HG03571 (cell line): ENCODE results near the gene SGTB.

Experiments used
- ATAC-seq: cut with Tn5 transposase; IDR thresholded peaks from one replicate; pipeline ENCODE4 v1.9.1; 2021; ENCODE audit not compliant: unreplicated experiment

Gene SGTB

DNA sequence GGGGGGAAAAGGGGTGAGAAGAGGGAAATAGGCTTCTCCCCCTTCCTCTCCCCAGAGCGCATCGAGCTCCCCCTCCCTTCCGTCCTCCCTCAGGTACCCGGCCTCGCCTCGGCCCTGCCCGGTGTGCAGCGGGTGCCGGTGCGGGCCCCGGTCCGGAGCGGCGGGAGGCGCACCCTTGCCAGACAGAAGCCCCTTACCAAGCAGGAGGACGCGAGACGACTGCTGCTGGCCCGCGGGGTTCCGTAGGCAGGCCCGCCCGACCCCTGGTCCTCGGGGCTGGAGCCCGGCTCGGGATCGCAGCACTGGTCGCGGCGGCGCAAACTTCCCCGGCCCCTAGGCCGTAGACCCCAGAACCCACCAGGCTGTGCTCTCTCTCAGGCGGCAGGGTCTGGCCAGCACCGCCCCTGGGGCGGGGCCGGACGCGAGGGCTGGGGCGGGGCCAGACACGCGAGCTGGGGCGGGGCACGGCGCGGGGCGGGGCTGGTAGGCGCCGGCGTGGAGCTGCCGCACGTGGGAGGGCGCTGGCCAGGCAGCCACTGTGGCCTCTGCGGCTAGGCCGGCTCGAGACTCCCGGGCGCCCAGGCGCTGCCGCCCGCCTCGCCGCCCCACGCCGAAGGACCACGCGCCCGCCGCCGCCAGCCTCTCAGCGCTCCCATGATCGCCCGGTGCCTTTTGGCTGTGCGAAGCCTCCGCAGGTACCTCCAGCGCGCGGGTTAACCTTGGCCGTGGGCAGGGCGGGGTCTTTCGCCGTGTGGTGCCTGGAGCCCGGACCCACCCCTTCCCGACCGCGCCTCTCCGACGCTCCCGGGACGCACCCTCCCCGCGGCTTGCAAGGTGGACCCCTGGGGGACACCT is at the start of gene SGTB, which contains the start of gene NLN:
Gene SGTB (minus strand): TSS at position 390 of the 855 bp plus-strand sequence. CDS start 1,302 bp downstream, outside the sequence.
Gene NLN (plus strand): TSS at position 486 of the 855 bp plus-strand sequence. CDS start 169 bp downstream, at position 655.
- ATAC-seq: peak; percentile 92

DNA sequence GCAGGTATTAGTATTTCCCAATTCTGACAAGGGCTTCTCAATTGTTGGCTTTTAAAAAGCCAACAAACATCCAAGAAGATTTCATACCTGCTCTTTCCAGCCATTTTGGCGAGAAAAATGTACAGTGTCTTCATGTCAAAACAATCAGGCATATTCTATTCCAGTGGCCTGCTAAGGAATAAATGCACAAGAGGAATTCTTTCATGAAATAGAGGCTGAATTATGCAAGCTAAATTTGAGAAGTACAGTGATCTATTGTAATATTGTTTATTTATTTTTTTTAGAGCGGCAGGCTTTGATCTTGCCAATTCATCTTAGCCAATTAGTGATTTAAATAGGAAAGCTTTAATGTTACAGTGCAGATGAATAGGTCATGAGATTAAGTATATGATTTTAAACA is 49.4 kb upstream of the SGTB start:
- no peak for ATAC-seq

DNA sequence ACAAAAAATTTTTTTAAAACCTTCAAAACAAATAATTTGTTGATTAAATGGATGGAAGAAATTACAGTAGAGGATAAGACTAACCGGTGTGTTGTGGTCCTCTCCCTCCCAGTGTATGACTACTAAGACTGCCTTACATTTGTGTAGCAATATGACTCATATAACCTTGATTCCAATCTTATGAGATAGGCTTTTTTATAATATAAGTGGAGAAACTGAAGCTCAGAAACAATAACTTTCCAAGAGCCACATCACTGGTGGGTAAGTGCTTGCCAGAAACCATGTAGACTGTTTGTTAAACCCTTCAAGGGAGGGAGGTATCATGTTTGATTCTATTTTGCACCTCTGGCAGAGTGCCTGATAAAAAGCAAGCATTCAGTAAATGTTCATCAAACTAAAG is 47.6 kb upstream of the SGTB start:
- ATAC-seq: no peak

DNA sequence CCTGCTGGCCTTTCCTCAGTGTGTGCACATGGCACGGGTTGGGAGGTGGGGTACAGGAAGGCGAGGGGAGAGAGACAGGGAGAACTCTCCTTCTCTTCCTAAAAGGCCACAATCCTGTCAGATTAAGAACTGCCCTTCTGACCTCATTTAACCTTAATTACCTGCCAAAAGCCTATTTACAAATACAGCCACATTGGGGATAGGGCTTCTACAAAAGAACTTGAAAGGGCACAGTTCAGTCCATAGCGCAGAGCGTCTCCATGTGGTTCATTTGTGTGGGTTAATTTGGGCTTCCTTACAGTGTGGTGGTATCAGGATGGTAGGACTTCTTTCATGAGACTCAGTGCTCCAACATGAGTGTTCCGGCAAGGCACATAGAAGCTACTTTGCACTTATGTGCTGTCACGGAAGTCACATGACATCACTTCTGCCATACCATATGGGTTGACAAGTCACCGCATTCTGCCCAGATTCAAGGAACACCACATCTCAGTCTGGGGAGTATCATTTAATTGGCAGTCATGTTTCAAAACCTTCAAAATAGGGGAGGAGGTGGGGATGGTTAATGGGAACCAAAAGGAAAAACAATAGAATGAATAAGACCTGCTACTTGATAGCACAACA is 46.9 kb upstream of the SGTB start:
- no peak for ATAC-seq

- ATAC-seq: no peak
These were observed 45.7 kb upstream of the SGTB start for GRCh38 chr5:65767565-65767964.

DNA sequence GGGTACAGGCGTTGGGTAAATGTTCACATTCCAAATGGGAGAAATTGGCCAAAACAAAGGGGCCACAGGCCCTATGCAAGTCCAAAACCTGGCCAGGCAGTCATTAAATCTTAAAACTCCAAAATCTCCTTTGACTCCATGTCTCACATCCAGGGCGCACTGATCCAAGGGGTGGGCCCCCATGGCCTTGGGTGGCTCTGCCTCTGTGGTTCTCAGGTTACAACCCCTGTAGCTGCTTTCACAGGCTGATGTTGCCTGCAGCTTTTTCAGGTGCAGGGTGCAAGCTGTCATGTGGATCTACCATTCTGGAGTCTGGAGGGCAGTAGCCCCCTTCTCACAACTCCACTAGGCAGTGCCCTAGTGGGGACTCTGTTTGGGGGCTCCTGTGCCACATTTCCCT is 44.9 kb upstream of the SGTB start:
- ATAC-seq: no peak

GRCh38 chr5:65766175-65766574 is 44.3 kb upstream of the SGTB start:
- ATAC-seq: no peak

- no peak for ATAC-seq
These were observed 43.7 kb upstream of the SGTB start for GRCh38 chr5:65765582-65765981.

- no peak for ATAC-seq
These were observed 40.3 kb upstream of the SGTB start for GRCh38 chr5:65762234-65762633.

DNA sequence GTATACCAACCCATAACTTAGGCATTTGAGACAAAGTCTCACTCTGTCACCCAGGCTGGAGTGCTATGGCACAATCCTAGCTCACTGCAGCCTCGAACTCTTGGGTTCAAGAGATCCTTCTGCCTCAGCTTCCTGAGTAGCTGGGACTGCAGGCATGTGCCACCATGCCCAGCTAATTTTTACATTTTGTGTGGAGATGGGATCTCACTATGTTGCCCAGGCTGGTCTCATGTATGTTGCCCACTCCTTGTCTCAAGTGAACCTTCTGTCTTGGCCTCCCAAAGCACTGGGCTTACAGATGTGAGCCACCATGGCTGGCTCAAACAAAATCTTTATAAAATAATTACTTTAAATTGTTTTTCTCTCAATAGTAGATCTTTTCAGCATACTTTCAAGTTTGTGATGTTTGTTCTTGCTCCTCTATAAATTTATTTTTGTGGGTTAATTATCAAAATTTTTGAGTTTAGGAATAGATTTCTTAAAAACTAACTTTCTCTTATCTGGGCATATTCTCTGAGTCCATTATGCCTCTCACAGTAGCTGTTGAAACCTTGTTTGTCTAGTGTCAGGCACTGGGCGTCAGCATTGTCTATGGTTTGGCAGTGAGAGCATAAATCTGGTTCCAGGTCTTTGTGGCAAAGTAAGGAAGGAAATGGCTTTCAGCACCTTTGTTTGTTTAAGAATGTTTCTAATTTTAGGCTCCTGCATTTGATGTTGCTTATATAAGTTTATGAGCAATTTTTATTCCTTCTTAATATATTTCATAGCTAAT is 38.8 kb upstream of the SGTB start:
- ATAC-seq: no peak

DNA sequence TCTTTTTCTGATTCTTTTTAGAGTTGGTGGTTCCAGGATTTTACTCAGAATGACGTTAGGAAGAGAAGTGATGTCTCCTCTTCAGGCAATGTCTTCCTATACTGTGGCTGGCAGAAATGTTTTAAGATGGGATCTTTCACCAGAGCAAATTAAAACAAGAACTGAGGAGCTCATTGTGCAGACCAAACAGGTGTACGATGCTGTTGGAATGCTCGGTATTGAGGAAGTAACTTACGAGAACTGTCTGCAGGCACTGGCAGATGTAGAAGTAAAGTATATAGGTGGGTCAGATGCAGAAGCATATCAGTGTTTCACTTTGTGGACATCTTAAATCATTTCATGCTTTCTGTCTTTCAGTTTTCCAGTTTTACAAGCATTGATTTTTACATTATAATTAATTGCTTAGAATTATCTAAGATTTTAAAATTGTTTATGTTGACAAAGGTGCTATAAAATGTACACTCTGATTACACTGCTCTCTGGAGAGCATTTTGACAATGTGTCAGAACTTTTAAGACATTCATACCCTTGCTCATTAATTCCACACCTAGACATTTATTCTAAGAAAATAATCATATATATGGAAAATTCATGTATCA is 36.7 kb upstream of the SGTB start:
- no peak for ATAC-seq

GRCh38 chr5:65753189-65753588 is 31.3 kb upstream of the SGTB start:
- no peak for ATAC-seq

- ATAC-seq: no peak
These were observed 29.0 kb upstream of the SGTB start for GRCh38 chr5:65750938-65751337.

DNA sequence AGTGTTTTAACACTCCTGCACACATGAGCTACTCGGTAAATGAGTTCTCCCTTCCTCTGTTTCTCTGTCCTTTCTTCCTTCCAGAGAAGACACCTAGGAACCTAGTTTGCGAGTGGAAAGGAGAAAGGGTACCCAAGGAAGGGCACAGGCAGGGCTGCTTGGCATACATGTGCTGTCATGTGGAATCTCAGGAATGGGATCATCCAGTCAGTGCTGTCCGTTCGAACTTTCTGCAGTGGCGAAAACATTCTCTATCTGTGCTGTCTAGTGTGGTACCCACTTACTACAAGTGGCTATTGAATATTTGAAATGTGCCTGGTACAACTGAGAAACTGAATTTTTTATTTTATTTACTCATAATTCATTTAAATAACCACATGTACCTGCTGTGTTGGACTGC is 28.0 kb upstream of the SGTB start:
- ATAC-seq: no peak

GRCh38 chr5:65749221-65749844 is 27.4 kb upstream of the SGTB start:
- ATAC-seq: no peak

GRCh38 chr5:65742565-65743231 is 20.8 kb upstream of the SGTB start:
- ATAC-seq: no peak

DNA sequence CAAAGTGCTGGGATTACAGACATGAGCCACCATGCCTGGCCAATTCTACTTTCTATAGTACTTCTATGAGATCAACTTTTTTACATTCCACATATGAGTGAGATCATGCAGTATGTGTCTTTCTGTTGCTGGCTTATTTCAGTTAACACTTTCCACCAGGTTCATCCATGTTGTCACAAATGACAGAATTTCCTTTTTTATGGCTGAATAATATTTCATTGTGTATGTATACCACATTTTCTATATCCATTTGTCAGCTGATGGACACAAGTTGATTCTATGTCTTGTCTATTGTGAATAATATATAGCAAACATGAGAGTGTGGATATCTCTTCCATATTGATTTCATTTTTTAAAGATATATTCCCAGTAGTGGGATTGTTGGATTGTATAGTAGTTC is 17.3 kb upstream of the SGTB start:
- no peak for ATAC-seq

DNA sequence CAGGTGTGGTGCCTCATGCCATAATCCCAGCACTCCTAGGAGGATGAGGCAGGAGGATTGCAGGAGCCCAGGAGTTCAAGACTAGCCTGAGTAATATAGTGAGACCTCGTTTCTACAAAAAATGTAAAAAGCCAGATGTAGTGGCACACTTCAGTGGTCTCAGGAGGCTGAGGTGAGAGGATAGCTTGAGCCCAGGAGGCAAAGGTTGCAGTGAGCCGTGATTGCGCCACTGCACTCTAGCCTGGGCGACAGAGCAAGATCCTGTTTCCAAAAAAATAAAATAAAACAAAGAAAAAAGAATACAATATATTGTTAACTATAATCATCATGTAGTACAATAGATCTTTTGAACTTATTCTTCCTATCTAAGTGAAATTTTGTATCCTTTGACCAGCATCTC is 16.4 kb upstream of the SGTB start:
- no peak for ATAC-seq

- no peak for ATAC-seq
These were observed 15.9 kb upstream of the SGTB start for GRCh38 chr5:65737842-65738241.

DNA sequence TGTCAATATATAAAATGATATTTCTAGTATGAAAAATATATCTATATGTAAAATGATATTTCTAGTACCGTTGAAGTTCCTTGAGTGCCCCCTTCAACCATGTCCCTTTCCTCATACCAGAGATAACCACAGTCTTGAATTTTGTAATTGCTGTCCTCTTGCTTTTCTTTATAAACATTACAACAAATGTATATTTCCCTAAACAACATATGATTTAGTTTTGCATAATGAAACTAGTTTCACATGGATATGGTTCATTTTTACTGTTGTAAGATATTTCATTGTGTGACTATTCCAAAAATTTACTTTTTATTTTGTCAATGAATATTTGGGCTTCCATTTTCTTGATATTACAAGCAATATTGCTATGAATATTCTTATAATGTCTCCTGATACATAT is 14.1 kb upstream of the SGTB start:
- ATAC-seq: no peak
